Adrenal gland (tissue), 12 donors: ENCODE results near the gene SNRNP200. TPM values are rescaled to one million over a fixed set of nuclear protein-coding genes. Genes with fewer than 3 reads are reported as not detected.

Source experiments
- DNase-seq, 7 donors: peaks; one replicate each; pipeline ENCODE4 v3.0.0-alpha.2; 2019 to 2020
- H3K27ac ChIP-seq, 5 donors: fragments of 200-600 bp; sonication (generic) in 4 of 5; 1 replicate in 3 of 5; 2 replicates in 2 of 5; pipeline versions ENCODE4 v1.5.1 to v1.8.0; 2016 to 2020; ENCODE audit warnings: mild to moderate bottlenecking in 1 of 5
- H3K27me3 ChIP-seq: fragments of 200-600 bp; 2 replicates; pipeline ENCODE4 v1.8.0; 2021
- H3K36me3 ChIP-seq, 2 donors: fragments of 200-600 bp; replicated peaks in 1 of 2; 1 replicate in 1 of 2; 2 replicates in 1 of 2; pipeline versions ENCODE4 v1.5.1 to v1.8.0; 2018 to 2022
- H3K4me1 ChIP-seq, 2 donors: fragments of 200-600 bp; replicated peaks in 1 of 2; 1 replicate in 1 of 2; 2 replicates in 1 of 2; pipeline versions ENCODE4 v1.5.1 to v1.8.0; 2018 to 2021
- H3K4me3 ChIP-seq, 4 donors: fragments of 200-600 bp; sonication (generic) in 3 of 4; one replicate each; pipeline ENCODE4 v1.5.1; 2016 to 2018
- H3K9me3 ChIP-seq, 3 donors: fragments of 200-600 bp; sonication (generic) in 1 of 3; replicated peaks in 1 of 3; 1 replicate in 2 of 3; 2 replicates in 1 of 3; pipeline versions ENCODE4 v1.5.1 to v1.8.0; 2016 to 2021
- POLR2A ChIP-seq, 2 donors: fragments of 450-650 bp; IDR thresholded peaks; one replicate each; pipeline ENCODE4 v1.6.1; 2017; ENCODE audit warnings: antibody characterized with exemption in 2 of 2, mild to moderate bottlenecking in 2 of 2, moderate library complexity in 1 of 2
- WGBS, 4 donors: extraction: QIAGEN DNeasy Blood & Tissue Kit in 2 of 4; methylation state at CpG; one replicate each; pipeline versions ENCODE4 v1.1.5 to v1.1.7; 2013 to 2017; 5-methylcytosine and 5-hydroxymethylcytosine counted together
- intact Hi-C, 2 donors: fragments of 100-400 bp; cut with DNase I; formaldehyde crosslinking; loops; one replicate each; pipeline versions ENCODE4 v1.14.1 to v1.15.0; 2022 to 2023
- polyA plus RNA-seq, 3 donors: library from polyadenylated mRNA; stranded (reverse); fragments of 200-250 nt in 2 of 3; fragments of 350-450 nt in 1 of 3; fragmentation: Illumina TruSeq in 1 of 3; extraction: RNeasy Lipid Tissue Mini Kit (QIAGEN cat#74804) in 1 of 3; gene quantifications; one replicate each; pipeline ENCODE4 v1.2.3, GENCODE V29; 2013 to 2014
- total RNA-seq, 9 donors: library from RNA; depleted of rRNA in 4 of 9; stranded (reverse); fragments of >200 nt in 4 of 9; fragments of 120-200 nt in 1 of 9; fragmentation: NEBNext Ultra II Directional in 1 of 9; extraction: Animal tissue kit (Norgen Biotek cat#: 25700) in 1 of 9; gene quantifications; one replicate each; pipeline versions ENCODE4 v1.1.0 to v1.2.4, GENCODE V29; 2013 to 2023
- TF ChIP-seq, protein P1 (sequence below), 6 experiments: fragments of 450-650 bp in 4 of 6; fragments of 200-600 bp in 2 of 6; sonication (generic) in 1 of 6; IDR thresholded peaks; 1 replicate in 5 of 6; 2 replicates in 1 of 6; pipeline versions ENCODE4 v1.5.1 to v1.8.0; 2016 to 2021; ENCODE audit warnings: antibody characterized with exemption in 6 of 6, mild to moderate bottlenecking in 2 of 6, moderate library complexity in 1 of 6
- donor health status: healthy with polysubstance abuse.
- donor health status: Bipolar disorder and iron deficiency.
- donor health status: DM: yes; HTN: yes; CAD: no.
- donor health status: DM: no; HTN: no; CAD: no.
- donor health status: DM: no; HTN: no; CAD: no.
- donor health status: DM: yes; HTN: yes; CAD: no.

SNRNP200 gene
- total and polyA plus RNA-seq, 12 donors, result 50.4 to 117 (median 96.1) TPM

DNA sequence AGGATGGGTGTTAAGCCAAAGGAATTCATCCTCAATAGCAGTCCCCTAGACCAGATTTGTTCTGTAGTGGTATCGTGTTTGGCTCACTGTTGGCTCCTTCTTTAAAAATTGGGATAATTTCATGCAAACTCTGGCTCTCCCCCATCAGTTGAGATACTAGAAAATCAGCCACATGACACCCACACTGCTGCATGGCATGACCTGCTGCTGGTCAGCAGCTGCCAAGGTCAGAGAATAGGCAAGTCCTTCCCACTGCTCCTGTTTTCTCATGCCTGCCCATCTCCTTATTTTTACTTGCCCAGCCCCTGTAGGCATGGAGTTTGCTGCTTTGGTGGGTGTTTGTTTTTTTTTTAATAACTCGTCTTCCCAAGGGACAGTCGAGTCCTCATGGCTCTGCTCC is 1.0 kb upstream of the SNRNP200 start:
- Histone ChIP-seq H3K4me1 (peaks cover 7 to 19% of the 10 kb centered on the region in 2 donors), H3K4me3 (peak overlapping the region in 2 of 4 donors; percentile 76 to 91), H3K36me3 (peaks cover 0 to 22% of the 10 kb centered on the region in 2 donors), H3K27ac (peak overlapping the region in 1 of 5 donors; percentile 82), H3K27me3 (no peaks in the 10 kb centered on the region), H3K9me3 (no peaks in the 10 kb centered on the region)
- WGBS, 4 donors, result 88 to 93% (median 92%) methylated on average over 3 of the region's 3 CpGs
- intact Hi-C loops, result no loop called here
- TF ChIP-seq, protein P1, sequence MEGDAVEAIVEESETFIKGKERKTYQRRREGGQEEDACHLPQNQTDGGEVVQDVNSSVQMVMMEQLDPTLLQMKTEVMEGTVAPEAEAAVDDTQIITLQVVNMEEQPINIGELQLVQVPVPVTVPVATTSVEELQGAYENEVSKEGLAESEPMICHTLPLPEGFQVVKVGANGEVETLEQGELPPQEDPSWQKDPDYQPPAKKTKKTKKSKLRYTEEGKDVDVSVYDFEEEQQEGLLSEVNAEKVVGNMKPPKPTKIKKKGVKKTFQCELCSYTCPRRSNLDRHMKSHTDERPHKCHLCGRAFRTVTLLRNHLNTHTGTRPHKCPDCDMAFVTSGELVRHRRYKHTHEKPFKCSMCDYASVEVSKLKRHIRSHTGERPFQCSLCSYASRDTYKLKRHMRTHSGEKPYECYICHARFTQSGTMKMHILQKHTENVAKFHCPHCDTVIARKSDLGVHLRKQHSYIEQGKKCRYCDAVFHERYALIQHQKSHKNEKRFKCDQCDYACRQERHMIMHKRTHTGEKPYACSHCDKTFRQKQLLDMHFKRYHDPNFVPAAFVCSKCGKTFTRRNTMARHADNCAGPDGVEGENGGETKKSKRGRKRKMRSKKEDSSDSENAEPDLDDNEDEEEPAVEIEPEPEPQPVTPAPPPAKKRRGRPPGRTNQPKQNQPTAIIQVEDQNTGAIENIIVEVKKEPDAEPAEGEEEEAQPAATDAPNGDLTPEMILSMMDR (IDR thresholded peaks at IDR 0.05), result no peak
- no peak for TF ChIP-seq POLR2A (IDR thresholded peaks at IDR 0.05)
- DNase-seq, result peak in 1 of 7 donors; percentile 24

DNA sequence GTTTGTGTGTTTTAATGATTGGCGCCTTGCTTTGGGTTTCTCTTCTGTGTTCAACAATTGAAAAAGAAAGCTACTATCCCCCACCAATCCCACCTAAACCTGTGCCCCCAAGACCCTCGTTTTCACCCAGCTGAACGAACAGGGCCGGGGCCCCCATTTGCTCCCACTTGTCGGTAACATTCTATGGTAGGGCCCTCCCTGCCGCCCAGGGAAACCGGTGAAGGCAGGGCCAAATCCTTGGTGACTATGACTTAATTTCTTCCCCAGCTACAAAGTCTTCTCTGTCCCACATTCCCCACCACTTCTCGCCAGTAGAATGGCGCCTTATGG is 598 bp upstream of the SNRNP200 start:
- intact Hi-C loops, result no loop called here
- no peaks in the 10 kb centered on the region for H3K27me3 ChIP-seq
- no peak for TF ChIP-seq POLR2A (IDR thresholded peaks at IDR 0.05)
- TF ChIP-seq, protein P1 (IDR thresholded peaks at IDR 0.05), result no peak

DNA sequence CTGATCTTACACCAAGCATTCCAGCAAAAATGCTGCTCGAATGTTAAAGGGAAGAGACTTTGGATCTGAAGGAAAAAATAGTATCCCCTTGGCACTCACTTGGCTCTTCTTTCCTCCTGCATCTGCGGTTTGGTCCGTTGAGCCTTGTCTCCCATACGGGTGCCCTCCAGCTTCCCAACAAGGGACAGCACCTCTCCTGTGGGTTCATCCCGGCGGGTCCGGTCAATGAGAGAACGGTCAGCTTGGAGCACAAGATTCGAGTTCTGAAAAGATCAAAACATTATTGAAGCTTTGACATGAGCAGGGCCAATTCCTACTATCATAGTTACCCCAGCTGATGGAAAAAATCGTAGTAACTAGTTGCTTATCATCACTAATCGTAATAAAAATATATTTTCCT is 740 bp downstream of the SNRNP200 start:
- Histone ChIP-seq H3K36me3 (peaks cover 0 to 39% of the 10 kb centered on the region in 2 donors), H3K27ac (no peak overlapping the region), H3K4me1 (peaks cover 7 to 19% of the 10 kb centered on the region in 2 donors), H3K9me3 (no peaks in the 10 kb centered on the region), H3K27me3 (no peaks in the 10 kb centered on the region), H3K4me3 (peak overlapping the region in 3 of 4 donors; percentile 76 to 91 (median 80))
- 53 to 65% (median 63%) methylated on average over 11 of the region's 11 CpGs for WGBS, 4 donors
- DNase-seq, result no peak
- TF ChIP-seq POLR2A (IDR thresholded peaks at IDR 0.05), result no peak
- TF ChIP-seq, protein P1 (IDR thresholded peaks at IDR 0.05), result no peak
- intact Hi-C loops, result no loop called here

More for the DNA sequence above, 598 bp upstream of the SNRNP200 start:
- H3K4me1 ChIP-seq, result peaks cover 7 to 19% of the 10 kb centered on the region in 2 donors
- DNase-seq, result no peak
- peak overlapping the region in 3 of 5 donors; percentile 67 to 82 (median 78) for H3K27ac ChIP-seq
- H3K9me3 ChIP-seq, result no peaks in the 10 kb centered on the region
- H3K36me3 ChIP-seq, result peaks cover 0 to 26% of the 10 kb centered on the region in 2 donors
- 20 to 36% (median 23%) methylated on average over 9 of the region's 9 CpGs for WGBS, 4 donors
- H3K4me3 ChIP-seq, result peak overlapping the region; percentile 46 to 91 (median 78)

DNA sequence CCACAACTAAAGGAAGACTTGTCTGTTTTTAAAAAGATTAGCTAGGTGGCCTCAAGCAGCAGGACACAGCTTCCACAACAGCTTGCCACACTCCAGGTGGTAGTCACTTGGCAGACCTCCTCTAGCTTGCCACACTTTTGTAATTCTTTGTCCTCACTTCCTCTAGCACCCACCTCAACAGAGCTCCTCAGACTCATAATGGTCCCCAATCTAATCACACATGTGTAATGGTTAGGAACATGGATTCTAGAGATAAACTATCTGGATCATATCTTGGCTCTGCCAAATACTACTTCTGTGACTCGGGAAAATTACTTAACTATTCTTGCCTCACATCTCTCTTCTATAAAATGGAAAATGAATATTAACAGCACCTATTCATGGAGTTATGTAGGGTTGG is 3.5 kb downstream of the SNRNP200 start:
- Histone ChIP-seq H3K27ac (no peak overlapping the region), H3K27me3 (no peaks in the 10 kb centered on the region), H3K9me3 (no peaks in the 10 kb centered on the region), H3K4me3 (no peak overlapping the region), H3K4me1 (peaks cover 7 to 19% of the 10 kb centered on the region in 2 donors), H3K36me3 (peaks cover 0 to 67% of the 10 kb centered on the region in 2 donors)
- DNase-seq, result no peak
- intact Hi-C loops, result no loop called here
- WGBS, 4 donors, result 50 to 83% (median 77%) methylated on average over 1 of the region's 1 CpG
- TF ChIP-seq, protein P1 (IDR thresholded peaks at IDR 0.05), result no peak
- TF ChIP-seq POLR2A (IDR thresholded peaks at IDR 0.05), result no peak
